Activated T-helper 17 cell treated with anti-CD3 and anti-CD28 coated beads, Interleukin-2, amount 50 U/mL, for 72 hours (primary cell): ENCODE results near the gene RNU1-3. TPM values are rescaled to one million over a fixed set of nuclear protein-coding genes. Genes with fewer than 3 reads are reported as not detected.
A peak's percentile ranks its signal among the peaks of the same experiment; 100 is the strongest.
"Not testable (repeated sequence)": the region's sequence is repeated elsewhere in the genome, so short reads cannot be mapped to it uniquely, and the experiment has no call there.

ENCODE experiments used
- ATAC-seq: fragments of 150-1000 bp; cut with Tn5 transposase; replicated peaks from 2 replicates; pipeline ENCODE4 v1.10.0; 2021; ENCODE audit warnings: mild to moderate bottlenecking, moderate library complexity
- H3K27ac Mint-ChIP-seq: one replicate; pipeline ENCODE4 v1.8.0; 2022; ENCODE audit warnings: mixed read lengths
- H3K27me3 Mint-ChIP-seq: one replicate; pipeline ENCODE4 v1.8.0; 2022; ENCODE audit warnings: mixed read lengths
- H3K36me3 Mint-ChIP-seq: one replicate; pipeline ENCODE4 v1.8.0; 2022; ENCODE audit warnings: low read depth, mild to moderate bottlenecking, mixed read lengths
- H3K4me1 Mint-ChIP-seq: one replicate; pipeline ENCODE4 v1.8.0; 2022; ENCODE audit warnings: mixed read lengths
- H3K4me3 Mint-ChIP-seq: one replicate; pipeline ENCODE4 v1.8.0; 2022; ENCODE audit warnings: mild to moderate bottlenecking, mixed read lengths
- H3K9me3 Mint-ChIP-seq: one replicate; pipeline ENCODE4 v1.8.0; 2022; ENCODE audit warnings: mixed read lengths
- total RNA-seq, 2 donors: library from RNA; stranded (reverse); gene quantifications; one replicate each; pipeline ENCODE4 v1.2.3, GENCODE V29; 2022

The RNU1-3 gene
- total RNA-seq, 2 donors from 2014 or later: 1,202 to 2,371 TPM

GRCh38 chr1:16649390-16649789 is 17.4 kb downstream of the RNU1-3 start:
- H3K27ac Mint-ChIP-seq, H3K27me3 Mint-ChIP-seq, ATAC-seq, H3K36me3 Mint-ChIP-seq, H3K9me3 Mint-ChIP-seq, H3K4me1 Mint-ChIP-seq, H3K4me3 Mint-ChIP-seq: not testable (repeated sequence)

GRCh38 chr1:16648756-16649155 is 18.0 kb downstream of the RNU1-3 start:
- H3K36me3 Mint-ChIP-seq, H3K9me3 Mint-ChIP-seq, ATAC-seq, H3K27ac Mint-ChIP-seq, H3K4me1 Mint-ChIP-seq, H3K4me3 Mint-ChIP-seq, H3K27me3 Mint-ChIP-seq: not testable (repeated sequence)

GRCh38 chr1:16648250-16648649 is 18.5 kb downstream of the RNU1-3 start:
- H3K9me3 Mint-ChIP-seq, H3K4me3 Mint-ChIP-seq, ATAC-seq, H3K27me3 Mint-ChIP-seq, H3K36me3 Mint-ChIP-seq, H3K27ac Mint-ChIP-seq, H3K4me1 Mint-ChIP-seq: not testable (repeated sequence)

- H3K9me3 Mint-ChIP-seq, H3K27me3 Mint-ChIP-seq, H3K4me3 Mint-ChIP-seq, H3K36me3 Mint-ChIP-seq, H3K4me1 Mint-ChIP-seq, H3K27ac Mint-ChIP-seq: not testable (repeated sequence)
- peak; percentile 16 for ATAC-seq
These were observed 19.3 kb downstream of the RNU1-3 start for GRCh38 chr1:16647179-16648176.

- H3K4me3 Mint-ChIP-seq, H3K9me3 Mint-ChIP-seq, H3K27ac Mint-ChIP-seq, H3K4me1 Mint-ChIP-seq, H3K27me3 Mint-ChIP-seq, ATAC-seq, H3K36me3 Mint-ChIP-seq: not testable (repeated sequence)
These were observed 20.0 kb downstream of the RNU1-3 start for GRCh38 chr1:16646716-16647115.

GRCh38 chr1:16646061-16646664 is 20.6 kb downstream of the RNU1-3 start:
- not testable (repeated sequence) for ATAC-seq, H3K9me3 Mint-ChIP-seq, H3K27ac Mint-ChIP-seq, H3K4me1 Mint-ChIP-seq, H3K36me3 Mint-ChIP-seq, H3K27me3 Mint-ChIP-seq, H3K4me3 Mint-ChIP-seq

GRCh38 chr1:16645271-16646060 is 21.3 kb downstream of the RNU1-3 start:
- ATAC-seq: peak; percentile 0
- H3K9me3 Mint-ChIP-seq, H3K4me3 Mint-ChIP-seq, H3K4me1 Mint-ChIP-seq, H3K36me3 Mint-ChIP-seq, H3K27ac Mint-ChIP-seq, H3K27me3 Mint-ChIP-seq: not testable (repeated sequence)

- ATAC-seq: peak; percentile 89
- not testable (repeated sequence) for H3K9me3 Mint-ChIP-seq, H3K27ac Mint-ChIP-seq, H3K4me1 Mint-ChIP-seq, H3K36me3 Mint-ChIP-seq, H3K4me3 Mint-ChIP-seq, H3K27me3 Mint-ChIP-seq
These were observed 22.1 kb downstream of the RNU1-3 start for GRCh38 chr1:16644482-16645270.

- Mint-ChIP-seq H3K4me3 (no peak overlapping the region), H3K27me3 (no peaks in the 10 kb centered on the region), H3K36me3 (no peaks in the 10 kb centered on the region), H3K27ac (no peak overlapping the region), H3K4me1 (no peaks in the 10 kb centered on the region), H3K9me3 (no peaks in the 10 kb centered on the region)
- peak; percentile 48 for ATAC-seq
These were observed 22.6 kb downstream of the RNU1-3 start for GRCh38 chr1:16644193-16644481.

GRCh38 chr1:16643476-16644192 is 23.1 kb downstream of the RNU1-3 start:
- H3K4me1 Mint-ChIP-seq, H3K27ac Mint-ChIP-seq, H3K36me3 Mint-ChIP-seq, H3K4me3 Mint-ChIP-seq, H3K9me3 Mint-ChIP-seq, ATAC-seq, H3K27me3 Mint-ChIP-seq: not testable (repeated sequence)

- not testable (repeated sequence) for H3K27me3 Mint-ChIP-seq, H3K9me3 Mint-ChIP-seq, H3K4me1 Mint-ChIP-seq, ATAC-seq, H3K27ac Mint-ChIP-seq, H3K36me3 Mint-ChIP-seq, H3K4me3 Mint-ChIP-seq
These were observed 23.7 kb downstream of the RNU1-3 start for GRCh38 chr1:16643001-16643411.

- H3K27ac Mint-ChIP-seq, H3K36me3 Mint-ChIP-seq, H3K4me1 Mint-ChIP-seq, H3K27me3 Mint-ChIP-seq, H3K9me3 Mint-ChIP-seq, ATAC-seq, H3K4me3 Mint-ChIP-seq: not testable (repeated sequence)
These were observed 24.5 kb downstream of the RNU1-3 start for GRCh38 chr1:16642025-16642966.
